ENCODE data around the gene ZNF567. TPM values are rescaled to one million over a fixed set of nuclear protein-coding genes. Genes with fewer than 3 reads are reported as not detected.

The ZNF567 gene
- total RNA-seq, 1 donor from 2014 or later, result 9.4 TPM

GRCh38 chr19:36750066-36750691 lies 62.8 kb downstream of the ZNF567 start:
- no peak for DNase-seq (ENCODE audit: low read depth)

Other genes starting within 250 kb of the ZNF567 start
- gene ZNF566, start 198.1 kb upstream of the ZNF567 start, total RNA-seq, result 5.2 and 11.9 TPM in 2 replicates
- gene ZNF260, start 159.3 kb upstream of the ZNF567 start, total RNA-seq, result 20.8 and 34.5 TPM in 2 replicates
- gene ZNF529, start 114.3 kb upstream of the ZNF567 start, total RNA-seq, result 8.2 and 16.7 TPM in 2 replicates
- 5.6 and 19.0 TPM in 2 replicates for gene ZNF382, start 82.3 kb upstream of the ZNF567 start, total RNA-seq
- 13.2 TPM in 2 replicates for gene ZNF461, start 20.8 kb upstream of the ZNF567 start, total RNA-seq
- 3.1 and 3.9 TPM in 2 replicates for gene ZNF850, start 85.2 kb downstream of the ZNF567 start, total RNA-seq
- gene ZNF790, start 150.8 kb downstream of the ZNF567 start, total RNA-seq, result 6.1 and 12.7 TPM in 2 replicates
- gene ZNF345, start 163.3 kb downstream of the ZNF567 start, total RNA-seq, result 1.6 and 5.5 TPM in 2 replicates
- 3.8 and 4.0 TPM in 2 replicates for gene ZNF829, start 228.7 kb downstream of the ZNF567 start, total RNA-seq
- 4.2 and 14.4 TPM in 2 replicates for gene ZNF568, start 228.7 kb downstream of the ZNF567 start, total RNA-seq

Data from renal cortical epithelial cell (primary cell).